ENCODE measurements around the gene GUCY1A1. TPM values are rescaled to one million over a fixed set of nuclear protein-coding genes. Genes with fewer than 3 reads are reported as not detected.

Gene GUCY1A1
- polyA plus RNA-seq, 1 experiment, result 1.9 TPM

GRCh38 chr4:155758481-155759371, 92.1 kb downstream of the GUCY1A1 start, which contains the start of gene GUCY1B1:
Gene GUCY1B1, plus strand, starts transcription at chr4:155759021. Its CDS starts 120 bp downstream, at chr4:155759141.
- Histone ChIP-seq H3K27ac (ENCODE audit: low read depth, low read length) (no peak within 1 kb of the TSS), H3K4me3 (ENCODE audit: low read depth, low read length) (peak within 1 kb of the TSS; percentile 74), H3K9me3 (ENCODE audit: control insufficient read depth, insufficient read depth, low read length) (no peaks in the 10 kb centered on the region), H3K27me3 (ENCODE audit: control insufficient read depth, insufficient read depth, low read length) (no peaks in the 10 kb centered on the region)
- CTCF ChIA-PET, result interaction anchor here (0.6 to 1.7 kb wide), 9 partner anchors 10 to 1296 kb away, joined by 3 to 9 read pairs (median 3); no protein-coding TSS in a partner anchor
- TF ChIP-seq CTCF (IDR thresholded peaks at IDR 0.05; ENCODE audit: low read depth, low read length), result peak; percentile 59
- POLR2A ChIA-PET, result interaction anchor here (1.1 kb wide), 1 partner anchor 22 kb away, joined by 3 read pairs; no protein-coding TSS in a partner anchor
- peak; percentile 86 for DNase-seq (ENCODE audit: low read depth, low spot score)

GRCh38 chr4:155759372-155760252, 93.0 kb downstream of the GUCY1A1 start:
- no peak for TF ChIP-seq CTCF (IDR thresholded peaks at IDR 0.05; ENCODE audit: low read depth, low read length)
- ChIA-PET CTCF (interaction anchor here (0.9 to 1.7 kb wide), 3 partner anchors 27 to 316 kb away, joined by 3 to 7 read pairs (median 3); no protein-coding TSS in a partner anchor), POLR2A (no interaction called here)
- DNase-seq (ENCODE audit: low read depth, low spot score), result no peak
- H3K27me3 ChIP-seq (ENCODE audit: control insufficient read depth, insufficient read depth, low read length), result no peaks in the 10 kb centered on the region
- no peaks in the 10 kb centered on the region for H3K9me3 ChIP-seq (ENCODE audit: control insufficient read depth, insufficient read depth, low read length)
- H3K27ac ChIP-seq (ENCODE audit: low read depth, low read length), result no peak overlapping the region
- peak overlapping the region; percentile 74 for H3K4me3 ChIP-seq (ENCODE audit: low read depth, low read length)

- Histone ChIP-seq H3K27ac (ENCODE audit: low read depth, low read length) (no peak overlapping the region), H3K27me3 (ENCODE audit: control insufficient read depth, insufficient read depth, low read length) (no peaks in the 10 kb centered on the region), H3K4me3 (ENCODE audit: low read depth, low read length) (no peak overlapping the region), H3K9me3 (ENCODE audit: control insufficient read depth, insufficient read depth, low read length) (no peaks in the 10 kb centered on the region)
- no peak for DNase-seq (ENCODE audit: low read depth, low spot score)
- TF ChIP-seq CTCF (IDR thresholded peaks at IDR 0.05; ENCODE audit: low read depth, low read length), result no peak
- ChIA-PET POLR2A (no interaction called here), CTCF (interaction anchor here (0.8 kb wide), 1 partner anchor 26 kb away, joined by 6 read pairs; no protein-coding TSS in a partner anchor)
Observed at GRCh38 chr4:155761047-155761446, 94.4 kb downstream of the GUCY1A1 start.

- CTCF ChIA-PET, result interaction anchor here (0.8 kb wide), 1 partner anchor 25 kb away, joined by 6 read pairs; no protein-coding TSS in a partner anchor
- H3K9me3 ChIP-seq (ENCODE audit: control insufficient read depth, insufficient read depth, low read length), result no peaks in the 10 kb centered on the region
- no peak for TF ChIP-seq CTCF (IDR thresholded peaks at IDR 0.05; ENCODE audit: low read depth, low read length)
- DNase-seq (ENCODE audit: low read depth, low spot score), result no peak
- no peak overlapping the region for H3K27ac ChIP-seq (ENCODE audit: low read depth, low read length)
- H3K4me3 ChIP-seq (ENCODE audit: low read depth, low read length), result no peak overlapping the region
- H3K27me3 ChIP-seq (ENCODE audit: control insufficient read depth, insufficient read depth, low read length), result no peaks in the 10 kb centered on the region
- POLR2A ChIA-PET, result no interaction called here
Observed at GRCh38 chr4:155761916-155762315, 95.3 kb downstream of the GUCY1A1 start.
